ENCODE data around the gene CHD5. TPM values are rescaled to one million over a fixed set of nuclear protein-coding genes. Genes with fewer than 3 reads are reported as not detected.
A peak's percentile ranks its signal among the peaks of the same experiment; 100 is the strongest.

The CHD5 gene
- polyA plus RNA-seq, 2 of the 4 experiments (the other 2 are of a cell fraction), result 0.21 to 0.66 TPM

DNA sequence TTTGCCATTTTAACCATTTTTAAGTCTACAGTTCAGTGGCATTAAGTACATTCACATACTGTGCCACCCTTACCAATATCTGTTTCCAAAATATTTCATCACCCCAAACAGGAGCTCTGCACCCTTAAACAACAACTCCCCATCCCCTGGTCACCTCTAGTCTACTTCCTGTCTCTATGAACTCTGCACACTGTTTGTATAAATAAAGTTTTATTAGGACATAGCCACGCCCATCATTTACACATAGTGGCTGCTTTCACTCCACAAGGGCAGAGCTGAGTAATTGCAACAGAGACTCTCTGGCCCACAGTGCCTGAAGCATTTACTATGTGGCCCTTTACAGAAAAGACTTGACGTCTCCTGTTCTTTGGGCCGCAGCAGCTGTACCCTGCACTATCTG is 104.4 kb downstream of the CHD5 start:
- Histone ChIP-seq H3K4me3 (no peak overlapping the region), H3K4me2 (no peak overlapping the region), H3K9me3 (no peaks in the 10 kb centered on the region), H3K4me1 (no peaks in the 10 kb centered on the region), H3K27ac (no peak overlapping the region)
- ATAC-seq, result peak in 1 of 2 experiments; percentile 19; a peak in 1 of 6 replicates
- FAIRE-seq, result no peak
- DNase-seq (ENCODE audit: low read depth in 1 of 2, low spot score in 1 of 2), result peak in 1 of 2 experiments; percentile 24
- 50% methylated on average over 1 of the region's 3 CpGs for WGBS (ENCODE audit: missing lambda C conversion rate)
- POLR2A ChIA-PET, result no interaction called here
- no peak for TF ChIP-seq NFE2L2 (conservative IDR thresholded peaks at IDR 0.05; ENCODE audit: low read length)
- CTCF ChIA-PET, result no interaction called here

DNA sequence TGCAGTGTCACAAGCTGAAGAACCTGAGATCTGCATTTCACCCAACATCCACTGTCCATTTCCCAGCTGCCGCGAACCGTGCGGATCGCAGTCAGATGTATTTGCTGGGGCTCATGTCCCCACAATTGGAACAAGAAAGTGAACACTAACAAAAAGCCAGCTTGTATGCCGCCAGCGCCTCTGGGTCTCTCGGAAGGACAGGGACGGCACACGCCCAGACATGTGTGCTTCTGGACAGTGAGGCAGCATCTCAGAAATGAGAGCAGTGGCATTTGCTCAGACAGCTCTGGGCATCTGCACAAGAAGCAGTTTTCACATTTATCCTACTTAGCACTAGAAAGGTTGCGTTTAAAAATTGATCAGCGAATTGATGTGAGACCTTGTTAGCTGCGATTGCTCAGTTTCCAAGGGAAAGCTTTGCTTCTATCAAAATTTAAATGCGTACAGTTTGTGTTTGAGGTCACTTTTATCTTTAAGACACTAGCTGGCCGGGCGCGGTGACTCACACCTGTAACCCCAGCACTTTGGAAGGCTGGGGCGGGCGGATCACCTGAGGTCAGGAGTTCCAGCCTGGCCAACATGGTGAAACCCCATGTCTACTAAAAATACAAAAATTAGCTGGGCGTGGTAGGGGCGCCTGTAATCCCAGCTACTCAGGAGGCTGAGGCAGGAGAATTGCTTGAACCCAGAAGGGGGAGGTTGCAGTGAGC is 105.8 kb downstream of the CHD5 start:
- H3K9me3 ChIP-seq, result no peaks in the 10 kb centered on the region
- CTCF ChIA-PET, result interaction anchor here (0.6 to 1.9 kb wide), 4 partner anchors 13 to 297 kb away, joined by 3 to 4 read pairs (median 3); no protein-coding TSS in a partner anchor
- no peak for TF ChIP-seq CEBPB (IDR thresholded peaks at IDR 0.05)
- TF ChIP-seq NPAS2 (CRISPR knock-in tag; IDR thresholded peaks at IDR 0.05; ENCODE audit: borderline replicate concordance), result no peak
- no peak for TF ChIP-seq KDM1A (IDR thresholded peaks at IDR 0.05; ENCODE audit: low read depth)
- TF ChIP-seq EHMT2 (IDR thresholded peaks at IDR 0.05; ENCODE audit: low read depth), result no peak
- TF ChIP-seq ZSCAN20 (CRISPR knock-in tag; IDR thresholded peaks at IDR 0.05), result no peak
- TF ChIP-seq, protein P1, sequence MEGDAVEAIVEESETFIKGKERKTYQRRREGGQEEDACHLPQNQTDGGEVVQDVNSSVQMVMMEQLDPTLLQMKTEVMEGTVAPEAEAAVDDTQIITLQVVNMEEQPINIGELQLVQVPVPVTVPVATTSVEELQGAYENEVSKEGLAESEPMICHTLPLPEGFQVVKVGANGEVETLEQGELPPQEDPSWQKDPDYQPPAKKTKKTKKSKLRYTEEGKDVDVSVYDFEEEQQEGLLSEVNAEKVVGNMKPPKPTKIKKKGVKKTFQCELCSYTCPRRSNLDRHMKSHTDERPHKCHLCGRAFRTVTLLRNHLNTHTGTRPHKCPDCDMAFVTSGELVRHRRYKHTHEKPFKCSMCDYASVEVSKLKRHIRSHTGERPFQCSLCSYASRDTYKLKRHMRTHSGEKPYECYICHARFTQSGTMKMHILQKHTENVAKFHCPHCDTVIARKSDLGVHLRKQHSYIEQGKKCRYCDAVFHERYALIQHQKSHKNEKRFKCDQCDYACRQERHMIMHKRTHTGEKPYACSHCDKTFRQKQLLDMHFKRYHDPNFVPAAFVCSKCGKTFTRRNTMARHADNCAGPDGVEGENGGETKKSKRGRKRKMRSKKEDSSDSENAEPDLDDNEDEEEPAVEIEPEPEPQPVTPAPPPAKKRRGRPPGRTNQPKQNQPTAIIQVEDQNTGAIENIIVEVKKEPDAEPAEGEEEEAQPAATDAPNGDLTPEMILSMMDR (IDR thresholded peaks at IDR 0.05), result no peak
- TF ChIP-seq BHLHE40 (IDR thresholded peaks at IDR 0.05; ENCODE audit: low read depth, low read length), result no peak
- TF ChIP-seq KDM5A (IDR thresholded peaks at IDR 0.05), result no peak
- TF ChIP-seq GATA3 (IDR thresholded peaks at IDR 0.05; ENCODE audit: borderline replicate concordance), result no peak
- no peak for TF ChIP-seq ZC3H11A (IDR thresholded peaks at IDR 0.05)
- no peak overlapping the region for H3K4me2 ChIP-seq
- H3K27ac ChIP-seq, result no peak overlapping the region
- WGBS (ENCODE audit: missing lambda C conversion rate), result 96% methylated on average over 19 of the region's 21 CpGs
- ATAC-seq, result no peak
- H3K4me3 ChIP-seq, result no peak overlapping the region
- no peaks in the 10 kb centered on the region for H3K4me1 ChIP-seq
- FAIRE-seq, result no peak
- POLR2A ChIA-PET, result no interaction called here
- DNase-seq (ENCODE audit: low read depth in 1 of 2, low spot score in 1 of 2), result no peak

DNA sequence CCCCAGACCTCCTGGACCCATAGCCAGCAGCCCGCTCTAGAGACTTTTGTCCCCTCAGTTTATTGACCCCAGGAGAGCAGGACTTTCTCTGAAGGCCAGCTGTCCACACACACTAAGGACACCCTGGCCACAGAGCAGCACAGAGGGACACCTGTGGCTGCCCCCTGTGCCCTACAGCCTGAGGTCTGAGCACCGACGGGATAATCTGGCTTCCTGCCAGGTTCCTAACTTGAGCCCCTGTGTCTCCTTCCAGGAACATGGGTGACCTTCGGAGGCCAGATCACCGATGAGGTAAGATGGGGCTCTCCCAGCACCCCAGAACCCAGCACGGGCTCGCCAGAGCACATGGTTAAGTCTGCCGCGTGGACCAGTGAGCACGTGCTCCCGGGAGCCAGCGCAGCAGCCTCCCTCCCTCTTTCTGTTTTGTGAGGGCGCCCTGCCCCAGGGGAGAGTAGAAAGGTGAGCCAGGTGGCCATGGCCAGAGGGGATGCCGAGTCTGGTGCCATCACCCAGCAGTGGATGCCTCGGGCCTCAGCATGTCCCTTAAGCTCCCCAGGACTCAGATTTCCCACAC is 106.6 kb downstream of the CHD5 start:
- FAIRE-seq (no peak), DNase-seq (ENCODE audit: low read depth in 1 of 2, low spot score in 1 of 2) (no peak), ATAC-seq (no peak)
- POLR2A ChIA-PET, result no interaction called here
- CTCF ChIA-PET, result interaction anchor here (0.8 to 1.9 kb wide), 2 partner anchors 13 to 36 kb away, joined by 3 to 4 read pairs; no protein-coding TSS in a partner anchor
- H3K4me2 ChIP-seq, result no peak overlapping the region
- H3K4me3 ChIP-seq, result no peak overlapping the region
- no peaks in the 10 kb centered on the region for H3K4me1 ChIP-seq
- 81% methylated on average over 3 of the region's 15 CpGs for WGBS (ENCODE audit: missing lambda C conversion rate)
- H3K27ac ChIP-seq, result no peak overlapping the region
- TF ChIP-seq JUN (IDR thresholded peaks at IDR 0.05) (no peak), HDAC2 (IDR thresholded peaks at IDR 0.05) (no peak), SMC3 (IDR thresholded peaks at IDR 0.05) (no peak), PHF8 (IDR thresholded peaks at IDR 0.05; ENCODE audit: borderline replicate concordance, low read depth) (no peak), ZSCAN20 (CRISPR knock-in tag; IDR thresholded peaks at IDR 0.05) (no peak), CHD4 (IDR thresholded peaks at IDR 0.05; ENCODE audit: borderline replicate concordance) (no peak), KDM1A (IDR thresholded peaks at IDR 0.05; ENCODE audit: low read depth) (no peak), ZFP36 (IDR thresholded peaks at IDR 0.05; ENCODE audit: borderline replicate concordance, partially characterized antibody) (no peak), ZNF302 (CRISPR knock-in tag; IDR thresholded peaks at IDR 0.05) (no peak), TP53 (CRISPR knock-in tag; IDR thresholded peaks at IDR 0.05) (no peak)
- TF ChIP-seq, protein P2, sequence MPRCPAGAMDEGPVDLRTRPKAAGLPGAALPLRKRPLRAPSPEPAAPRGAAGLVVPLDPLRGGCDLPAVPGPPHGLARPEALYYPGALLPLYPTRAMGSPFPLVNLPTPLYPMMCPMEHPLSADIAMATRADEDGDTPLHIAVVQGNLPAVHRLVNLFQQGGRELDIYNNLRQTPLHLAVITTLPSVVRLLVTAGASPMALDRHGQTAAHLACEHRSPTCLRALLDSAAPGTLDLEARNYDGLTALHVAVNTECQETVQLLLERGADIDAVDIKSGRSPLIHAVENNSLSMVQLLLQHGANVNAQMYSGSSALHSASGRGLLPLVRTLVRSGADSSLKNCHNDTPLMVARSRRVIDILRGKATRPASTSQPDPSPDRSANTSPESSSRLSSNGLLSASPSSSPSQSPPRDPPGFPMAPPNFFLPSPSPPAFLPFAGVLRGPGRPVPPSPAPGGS (IDR thresholded peaks at IDR 0.05), result no peak
- TF ChIP-seq, protein P3, sequence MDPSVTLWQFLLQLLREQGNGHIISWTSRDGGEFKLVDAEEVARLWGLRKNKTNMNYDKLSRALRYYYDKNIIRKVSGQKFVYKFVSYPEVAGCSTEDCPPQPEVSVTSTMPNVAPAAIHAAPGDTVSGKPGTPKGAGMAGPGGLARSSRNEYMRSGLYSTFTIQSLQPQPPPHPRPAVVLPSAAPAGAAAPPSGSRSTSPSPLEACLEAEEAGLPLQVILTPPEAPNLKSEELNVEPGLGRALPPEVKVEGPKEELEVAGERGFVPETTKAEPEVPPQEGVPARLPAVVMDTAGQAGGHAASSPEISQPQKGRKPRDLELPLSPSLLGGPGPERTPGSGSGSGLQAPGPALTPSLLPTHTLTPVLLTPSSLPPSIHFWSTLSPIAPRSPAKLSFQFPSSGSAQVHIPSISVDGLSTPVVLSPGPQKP (IDR thresholded peaks at IDR 0.05; ENCODE audit: low read depth, low read length), result no peak
- TF ChIP-seq, protein P1 (IDR thresholded peaks at IDR 0.05), result no peak
- H3K9me3 ChIP-seq, result no peaks in the 10 kb centered on the region
